Esophagus muscularis mucosa (tissue), 4 donors: ENCODE data around the gene WNT10A. TPM values are rescaled to one million over a fixed set of nuclear protein-coding genes. Genes with fewer than 3 reads are reported as not detected.
A peak's percentile ranks its signal among the peaks of the same experiment; 100 is the strongest.

Experiments used
- DNase-seq: peaks from one replicate; pipeline ENCODE4 v3.0.0-alpha.2; 2017; ENCODE audit errors: extremely low spot score
- H3K27ac ChIP-seq, 4 donors: fragments of 200-600 bp; sonication (generic); replicated peaks in 1 of 4; 1 replicate in 3 of 4; 2 replicates in 1 of 4; pipeline ENCODE4 v1.5.1; 2016 to 2019; ENCODE audit warnings: mild to moderate bottlenecking in 1 of 4
- H3K27me3 ChIP-seq, 4 donors: fragments of 200-600 bp; sonication (generic); one replicate each; pipeline versions ENCODE4 v1.5.1 to v1.6.0; 2016 to 2019
- H3K36me3 ChIP-seq, 4 donors: fragments of 200-600 bp; sonication (generic); one replicate each; pipeline ENCODE4 v1.5.1; 2016 to 2019
- H3K4me1 ChIP-seq, 4 donors: fragments of 200-600 bp; sonication (generic); one replicate each; pipeline ENCODE4 v1.5.1; 2016 to 2019
- H3K4me3 ChIP-seq, 4 donors: fragments of 200-600 bp; sonication (generic); 1 replicate in 2 of 4; 2 replicates in 2 of 4; pipeline ENCODE4 v1.5.1; 2016 to 2019; ENCODE audit warnings: mild to moderate bottlenecking in 4 of 4, moderate library complexity in 1 of 4
- H3K9me3 ChIP-seq, 4 donors: fragments of 200-600 bp; sonication (generic); 1 replicate in 3 of 4; 2 replicates in 1 of 4; pipeline ENCODE4 v1.5.1; 2016 to 2019
- EP300 ChIP-seq: sonication (generic); formaldehyde crosslinking; IDR thresholded peaks from one replicate; pipeline ENCODE4 v1.6.1; 2017; ENCODE audit warnings: antibody characterized with exemption
- POLR2A ChIP-seq: fragments of 450-650 bp; IDR thresholded peaks from one replicate; pipeline ENCODE4 v1.6.1; 2017; ENCODE audit warnings: antibody characterized with exemption, moderate library complexity, mild to moderate bottlenecking, low read depth
- POLR2AphosphoS5 ChIP-seq, 2 donors: sonication (generic); formaldehyde crosslinking; IDR thresholded peaks; one replicate each; pipeline ENCODE4 v1.6.1; 2017; ENCODE audit warnings: antibody characterized with exemption in 2 of 2
- WGBS: methylation state at CpG from one replicate; pipeline ENCODE4 v1.1.5; 2018; 5-methylcytosine and 5-hydroxymethylcytosine counted together
- intact Hi-C: fragments of 100-400 bp; cut with DNase I; formaldehyde crosslinking; loops from one replicate; pipeline ENCODE4 v1.15.1; 2023
- total RNA-seq, 4 donors: library from RNA; depleted of rRNA; stranded (reverse); fragments of >200 nt; gene quantifications; one replicate each; pipeline versions ENCODE4 v1.1.0 to v1.2.1, GENCODE V29; 2016
- TF ChIP-seq, protein P1 (sequence below), 3 experiments: fragments of 200-600 bp in 2 of 3; fragments of 450-650 bp in 1 of 3; sonication (generic) in 2 of 3; IDR thresholded peaks; one replicate each; pipeline ENCODE4 v1.5.1; 2017 to 2019; ENCODE audit warnings: antibody characterized with exemption in 3 of 3, mild to moderate bottlenecking in 2 of 3, moderate library complexity in 1 of 3

Gene WNT10A
- total RNA-seq, 4 donors from 2014 or later, result 0.17 TPM; not detected in 3

DNA sequence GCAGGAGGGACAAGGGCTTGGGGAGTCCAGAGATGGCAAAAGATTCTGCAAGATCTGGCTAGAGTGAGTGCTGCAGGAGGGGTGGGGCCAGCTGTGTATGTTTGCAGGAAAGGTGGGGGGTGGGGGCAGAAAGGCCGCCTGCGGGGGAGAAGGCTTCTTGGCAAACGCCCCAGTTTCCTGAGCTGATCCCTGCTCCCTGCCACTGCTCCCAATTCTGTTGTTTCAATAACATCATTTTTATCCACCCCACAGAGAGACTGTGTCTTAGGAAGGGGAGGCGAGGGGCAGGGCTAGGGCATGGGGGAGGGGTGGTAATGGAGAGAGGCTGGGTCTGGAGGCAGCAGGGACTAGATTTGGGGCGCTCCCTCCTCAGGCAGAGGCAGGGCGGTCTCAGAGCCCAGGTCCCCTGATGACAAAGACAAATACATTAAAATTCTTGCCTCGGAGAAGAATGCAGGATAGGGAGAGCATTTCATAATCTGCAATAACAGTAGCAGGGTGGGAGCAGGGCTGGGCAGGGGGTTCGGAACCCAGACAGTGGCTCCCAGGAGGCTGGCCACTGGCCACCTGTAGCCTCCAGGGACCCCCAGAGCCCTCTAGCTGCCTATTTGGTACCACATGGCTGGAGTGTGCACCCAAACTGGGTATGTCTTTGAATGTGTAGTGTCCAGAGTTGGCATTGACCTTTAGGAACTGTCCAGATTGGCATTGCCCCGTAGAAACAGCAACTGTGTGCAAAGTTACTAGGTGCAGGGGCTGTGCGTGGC is 23.1 kb upstream of the WNT10A start:
- Histone ChIP-seq H3K27ac (no peak overlapping the region), H3K9me3 (no peaks in the 10 kb centered on the region), H3K27me3 (peaks cover 0 to 91% (median 54%) of the 10 kb centered on the region in 4 donors), H3K36me3 (no peaks in the 10 kb centered on the region), H3K4me3 (no peak overlapping the region), H3K4me1 (peaks cover 22 to 36% (median 28%) of the 10 kb centered on the region in 4 donors)
- TF ChIP-seq POLR2A, result no peak
- TF ChIP-seq, protein P1, sequence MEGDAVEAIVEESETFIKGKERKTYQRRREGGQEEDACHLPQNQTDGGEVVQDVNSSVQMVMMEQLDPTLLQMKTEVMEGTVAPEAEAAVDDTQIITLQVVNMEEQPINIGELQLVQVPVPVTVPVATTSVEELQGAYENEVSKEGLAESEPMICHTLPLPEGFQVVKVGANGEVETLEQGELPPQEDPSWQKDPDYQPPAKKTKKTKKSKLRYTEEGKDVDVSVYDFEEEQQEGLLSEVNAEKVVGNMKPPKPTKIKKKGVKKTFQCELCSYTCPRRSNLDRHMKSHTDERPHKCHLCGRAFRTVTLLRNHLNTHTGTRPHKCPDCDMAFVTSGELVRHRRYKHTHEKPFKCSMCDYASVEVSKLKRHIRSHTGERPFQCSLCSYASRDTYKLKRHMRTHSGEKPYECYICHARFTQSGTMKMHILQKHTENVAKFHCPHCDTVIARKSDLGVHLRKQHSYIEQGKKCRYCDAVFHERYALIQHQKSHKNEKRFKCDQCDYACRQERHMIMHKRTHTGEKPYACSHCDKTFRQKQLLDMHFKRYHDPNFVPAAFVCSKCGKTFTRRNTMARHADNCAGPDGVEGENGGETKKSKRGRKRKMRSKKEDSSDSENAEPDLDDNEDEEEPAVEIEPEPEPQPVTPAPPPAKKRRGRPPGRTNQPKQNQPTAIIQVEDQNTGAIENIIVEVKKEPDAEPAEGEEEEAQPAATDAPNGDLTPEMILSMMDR (IDR thresholded peaks at IDR 0.05), result no peak
- no peak for TF ChIP-seq EP300
- no peak for TF ChIP-seq POLR2AphosphoS5 (IDR thresholded peaks at IDR 0.05)
- no peak for DNase-seq
- intact Hi-C loops, result no loop called here
- 22% methylated on average over 9 of the region's 10 CpGs for WGBS

DNA sequence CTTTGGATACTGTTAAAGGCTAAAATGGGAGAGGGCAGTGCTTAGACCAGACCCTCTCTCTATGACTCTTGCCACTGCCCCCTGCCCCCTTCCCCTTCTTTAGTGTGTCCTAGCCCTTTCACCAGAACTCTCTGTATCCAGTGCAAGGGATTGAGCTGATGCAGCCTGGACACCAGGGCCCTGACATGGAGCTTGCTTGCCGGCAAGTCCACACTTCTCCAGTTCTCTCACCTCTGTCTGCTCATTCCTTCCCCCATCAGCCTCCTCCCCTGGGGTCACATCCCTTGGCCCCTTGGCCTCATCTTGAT is 22.6 kb upstream of the WNT10A start:
- Histone ChIP-seq H3K36me3 (no peaks in the 10 kb centered on the region), H3K9me3 (no peaks in the 10 kb centered on the region), H3K27me3 (peaks cover 0 to 91% (median 54%) of the 10 kb centered on the region in 4 donors), H3K27ac (no peak overlapping the region), H3K4me3 (no peak overlapping the region), H3K4me1 (peaks cover 22 to 36% (median 28%) of the 10 kb centered on the region in 4 donors)
- 38% methylated on average over 1 of the region's 1 CpG for WGBS
- no peak for TF ChIP-seq POLR2AphosphoS5 (IDR thresholded peaks at IDR 0.05)
- TF ChIP-seq, protein P1 (IDR thresholded peaks at IDR 0.05), result no peak
- no peak for DNase-seq
- intact Hi-C loops, result no loop called here

DNA sequence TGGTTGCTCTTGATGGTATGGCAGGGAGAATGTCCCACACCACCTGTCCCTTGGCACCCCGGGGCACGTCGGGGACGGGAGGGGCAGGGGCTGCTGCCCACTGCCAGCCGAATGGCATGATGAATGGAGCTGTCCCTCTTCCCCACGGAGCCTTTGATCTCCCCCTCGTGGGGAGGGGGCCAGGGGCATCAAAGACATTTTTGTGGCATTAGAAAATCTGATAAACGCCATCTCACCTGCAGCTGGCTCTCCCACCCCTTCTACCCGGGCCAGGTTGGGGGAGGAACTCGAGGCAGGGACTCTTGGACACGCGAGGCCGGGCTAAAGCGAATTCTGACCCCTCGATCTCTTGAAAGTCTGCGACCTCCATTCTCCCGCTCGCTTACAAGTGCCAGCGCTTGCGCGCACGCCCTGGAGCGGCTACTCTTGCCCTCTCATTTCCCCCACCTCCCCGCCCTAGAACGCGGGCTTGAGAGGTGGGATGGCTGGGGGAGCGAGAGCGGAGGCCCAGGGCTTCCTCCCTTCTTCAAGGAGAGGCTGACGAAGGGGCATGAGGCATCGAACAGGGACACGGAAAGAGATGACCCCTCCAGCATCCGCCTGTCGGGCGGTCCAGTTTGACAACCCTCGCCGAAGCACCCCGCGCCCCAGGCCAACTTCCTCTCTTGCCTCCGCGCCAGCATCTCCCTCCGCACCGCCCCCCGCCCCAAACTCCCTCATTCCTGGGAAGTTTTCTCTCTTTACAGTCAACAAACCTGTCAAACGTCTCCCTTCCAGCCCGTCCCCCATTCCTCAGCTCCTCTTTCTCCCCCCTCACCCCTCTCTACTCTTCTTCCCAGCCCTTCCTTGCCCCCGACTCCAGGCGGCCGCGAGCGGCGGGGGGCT is 21.7 kb upstream of the WNT10A start:
- TF ChIP-seq POLR2AphosphoS5 (IDR thresholded peaks at IDR 0.05) (no peak), POLR2A (no peak), EP300 (no peak)
- TF ChIP-seq, protein P1 (IDR thresholded peaks at IDR 0.05), result no peak
- no peak for DNase-seq
- intact Hi-C loops, result no loop called here
- no peaks in the 10 kb centered on the region for H3K9me3 ChIP-seq
- H3K27me3 ChIP-seq, result peaks cover 0 to 91% (median 50%) of the 10 kb centered on the region in 4 donors
- H3K4me1 ChIP-seq, result peaks cover 22 to 36% (median 28%) of the 10 kb centered on the region in 4 donors
- no peaks in the 10 kb centered on the region for H3K36me3 ChIP-seq
- no peak overlapping the region for H3K27ac ChIP-seq
- WGBS, result 15% methylated on average over 43 of the region's 51 CpGs
- H3K4me3 ChIP-seq, result peak overlapping the region; percentile 51 to 64 (median 51)

DNA sequence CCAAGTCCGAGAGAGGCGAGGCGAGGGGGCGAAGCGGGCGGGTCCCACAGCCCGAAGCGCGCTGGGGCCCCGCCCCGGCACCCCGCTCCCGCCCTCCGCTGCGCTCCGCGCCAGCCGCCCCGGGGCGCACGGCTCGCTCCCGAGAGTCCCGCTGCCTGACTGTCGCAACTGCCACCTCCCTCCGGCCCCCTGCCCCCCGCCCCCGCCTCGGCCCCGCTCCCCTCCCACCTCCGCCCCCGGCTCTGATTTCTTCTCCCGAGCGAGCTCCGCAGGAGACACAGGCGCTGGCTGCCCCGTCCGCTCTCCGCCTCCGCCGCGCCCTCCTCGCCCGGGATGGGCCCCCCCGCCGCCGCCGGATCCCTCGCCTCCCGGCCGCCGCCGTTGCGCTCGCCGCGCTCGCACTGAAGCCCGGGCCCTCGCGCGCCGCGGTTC is 21.1 kb upstream of the WNT10A start, which contains the start of gene WNT6:
Gene WNT6, plus strand, starts transcription at position 250 of the 432 bp plus-strand sequence. CDS start 233 bp downstream, outside the sequence.
- WGBS, result 0% methylated on average over 5 of the region's 64 CpGs
- Histone ChIP-seq H3K36me3 (no peaks in the 10 kb centered on the region), H3K27ac (peak within 1 kb of the TSS in 2 of 4 donors; percentile 7 to 29), H3K4me1 (peaks cover 22 to 36% (median 28%) of the 10 kb centered on the region in 4 donors), H3K4me3 (peak within 1 kb of the TSS; percentile 51 to 64 (median 51)), H3K9me3 (no peaks in the 10 kb centered on the region), H3K27me3 (peaks cover 0 to 96% (median 50%) of the 10 kb centered on the region in 4 donors)
- DNase-seq, result no peak
- intact Hi-C loops, result no loop called here
- TF ChIP-seq, protein P1 (IDR thresholded peaks at IDR 0.05), result no peak
- TF ChIP-seq EP300 (no peak), POLR2A (no peak), POLR2AphosphoS5 (IDR thresholded peaks at IDR 0.05) (no peak)
